Activated T-helper 17 cell treated with anti-CD3 and anti-CD28 coated beads, Interleukin-2, amount 50 U/mL, for 72 hours (primary cell): Measurements from ENCODE around the gene PCSK6. TPM values are rescaled to one million over a fixed set of nuclear protein-coding genes. Genes with fewer than 3 reads are reported as not detected.
"Not testable (repeated sequence)": the region's sequence is repeated elsewhere in the genome, so short reads cannot be mapped to it uniquely, and the experiment has no call there.

ENCODE experiments used
- ATAC-seq: fragments of 150-1000 bp; cut with Tn5 transposase; replicated peaks from 2 replicates; pipeline ENCODE4 v1.10.0; 2021; ENCODE audit warnings: mild to moderate bottlenecking, moderate library complexity
- H3K27ac Mint-ChIP-seq: one replicate; pipeline ENCODE4 v1.8.0; 2022; ENCODE audit warnings: mixed read lengths
- H3K27me3 Mint-ChIP-seq: one replicate; pipeline ENCODE4 v1.8.0; 2022; ENCODE audit warnings: mixed read lengths
- H3K36me3 Mint-ChIP-seq: one replicate; pipeline ENCODE4 v1.8.0; 2022; ENCODE audit warnings: low read depth, mild to moderate bottlenecking, mixed read lengths
- H3K4me1 Mint-ChIP-seq: one replicate; pipeline ENCODE4 v1.8.0; 2022; ENCODE audit warnings: mixed read lengths
- H3K4me3 Mint-ChIP-seq: one replicate; pipeline ENCODE4 v1.8.0; 2022; ENCODE audit warnings: mild to moderate bottlenecking, mixed read lengths
- H3K9me3 Mint-ChIP-seq: one replicate; pipeline ENCODE4 v1.8.0; 2022; ENCODE audit warnings: mixed read lengths
- total RNA-seq, 2 donors: library from RNA; stranded (reverse); gene quantifications; one replicate each; pipeline ENCODE4 v1.2.3, GENCODE V29; 2022

The PCSK6 gene
- total RNA-seq, 2 donors from 2014 or later: 0.56 to 1.3 TPM

GRCh38 chr15:101356512-101357172 is 132.9 kb downstream of the PCSK6 start:
- not testable (repeated sequence) for H3K27ac Mint-ChIP-seq, H3K36me3 Mint-ChIP-seq, H3K4me3 Mint-ChIP-seq, H3K4me1 Mint-ChIP-seq, H3K9me3 Mint-ChIP-seq, ATAC-seq
- peaks cover 20% of the 10 kb centered on the region for H3K27me3 Mint-ChIP-seq

DNA sequence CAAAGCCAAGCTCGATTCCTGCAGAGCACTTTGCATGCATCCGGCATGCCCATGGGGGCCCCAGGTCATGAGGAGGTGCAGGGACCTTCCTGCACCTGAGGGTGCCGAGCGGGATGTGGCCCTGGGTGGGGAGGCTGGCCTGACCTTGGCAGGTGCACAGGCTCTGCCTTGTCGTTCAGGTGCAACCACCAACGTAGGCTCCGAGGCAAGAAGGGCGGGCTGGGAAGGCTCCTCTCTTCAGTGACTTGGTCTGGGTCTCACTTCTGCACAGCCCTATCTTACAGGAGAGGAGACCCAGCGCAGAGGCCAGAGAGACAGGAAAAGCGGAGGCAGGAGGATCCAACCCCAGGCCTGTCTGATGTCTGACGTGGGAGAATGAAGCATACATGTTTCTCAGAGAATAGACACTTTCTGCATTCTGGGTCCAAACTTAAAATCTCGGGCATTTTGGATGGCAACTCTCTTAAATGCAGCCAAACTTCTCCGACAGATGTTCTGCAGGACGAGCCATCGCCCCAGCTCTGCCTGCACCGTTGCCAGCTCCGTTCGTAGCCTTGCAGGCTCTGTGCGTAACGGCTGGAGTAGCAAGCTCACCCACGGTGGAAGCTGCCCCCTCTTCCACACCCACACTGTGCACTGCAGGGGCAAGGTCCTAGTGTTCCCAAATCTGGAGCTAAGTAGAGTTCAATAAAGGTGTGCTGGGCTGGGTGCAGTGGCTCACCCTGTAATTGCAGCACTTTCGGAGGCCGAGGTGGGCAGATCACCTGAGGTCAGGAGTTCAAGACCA is 133.6 kb downstream of the PCSK6 start:
- no peak for ATAC-seq
- H3K4me1 Mint-ChIP-seq: no peaks in the 10 kb centered on the region
- H3K36me3 Mint-ChIP-seq: no peaks in the 10 kb centered on the region
- H3K27ac Mint-ChIP-seq: no peak overlapping the region
- H3K27me3 Mint-ChIP-seq: peaks cover 15% of the 10 kb centered on the region
- no peak overlapping the region for H3K4me3 Mint-ChIP-seq
- no peaks in the 10 kb centered on the region for H3K9me3 Mint-ChIP-seq

DNA sequence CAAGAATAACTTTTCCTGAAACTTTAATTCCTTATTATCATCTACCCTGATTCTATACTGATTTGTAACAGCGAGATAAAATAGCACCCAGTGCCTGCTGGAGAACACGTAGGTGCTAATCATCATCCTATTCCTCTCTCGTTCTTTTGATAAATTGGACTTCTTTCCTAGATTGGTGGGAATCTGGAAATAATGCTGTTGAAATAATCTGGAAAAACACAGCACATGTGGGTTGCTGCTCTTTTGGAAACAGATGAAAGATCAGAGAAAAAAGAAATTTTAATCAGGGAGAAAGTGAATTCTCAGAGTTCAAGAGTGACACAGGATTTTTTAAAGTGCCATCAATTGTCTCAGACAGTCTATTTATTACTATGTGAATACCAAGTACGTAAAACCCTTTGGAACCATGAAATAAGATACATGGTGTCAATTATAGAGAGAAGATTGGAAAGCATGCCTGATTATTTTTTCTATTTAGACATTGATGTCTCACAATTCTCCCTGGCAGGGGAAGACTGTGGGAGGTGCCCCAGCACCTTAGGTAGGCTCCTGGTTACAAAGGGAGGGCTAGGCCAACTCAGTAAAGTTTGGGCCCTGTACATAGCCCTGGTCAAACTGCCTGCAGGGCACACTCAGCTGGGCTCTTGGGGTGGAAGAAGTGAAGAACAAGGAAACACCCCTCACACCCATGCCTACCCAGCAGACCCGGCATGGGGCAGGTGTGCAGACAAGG is 134.4 kb downstream of the PCSK6 start:
- Mint-ChIP-seq H3K9me3 (no peaks in the 10 kb centered on the region), H3K4me1 (no peaks in the 10 kb centered on the region), H3K4me3 (no peak overlapping the region), H3K27me3 (peaks cover 15% of the 10 kb centered on the region), H3K36me3 (no peaks in the 10 kb centered on the region), H3K27ac (no peak overlapping the region)
- ATAC-seq: no peak

DNA sequence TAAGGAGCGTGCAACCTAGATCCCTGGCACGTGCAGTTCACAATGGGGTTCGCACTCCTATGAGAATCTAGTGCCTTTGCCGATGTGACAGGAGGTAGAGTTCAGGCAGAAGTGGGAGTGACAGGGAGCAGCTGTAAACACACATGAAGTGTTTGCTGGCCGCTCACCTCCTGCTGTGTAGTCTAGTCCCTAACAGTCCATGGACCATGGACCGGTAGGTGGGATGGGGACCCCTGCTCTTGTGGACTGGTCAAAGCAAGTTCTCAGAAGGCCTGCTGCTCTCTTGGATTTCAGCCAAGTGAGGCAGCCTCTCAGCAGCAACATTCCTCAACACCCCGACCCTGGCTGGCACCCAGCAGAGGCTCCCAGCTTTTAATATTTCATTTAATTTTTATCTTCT is 136.3 kb downstream of the PCSK6 start:
- no peaks in the 10 kb centered on the region for H3K9me3 Mint-ChIP-seq
- ATAC-seq: no peak
- no peak overlapping the region for H3K27ac Mint-ChIP-seq
- H3K36me3 Mint-ChIP-seq: no peaks in the 10 kb centered on the region
- H3K4me1 Mint-ChIP-seq: no peaks in the 10 kb centered on the region
- H3K27me3 Mint-ChIP-seq: peaks cover 18% of the 10 kb centered on the region
- H3K4me3 Mint-ChIP-seq: no peak overlapping the region

- no peaks in the 10 kb centered on the region for H3K9me3 Mint-ChIP-seq
- no peaks in the 10 kb centered on the region for H3K4me1 Mint-ChIP-seq
- H3K27me3 Mint-ChIP-seq: peaks cover 23% of the 10 kb centered on the region
- H3K4me3 Mint-ChIP-seq: no peak overlapping the region
- H3K36me3 Mint-ChIP-seq: no peaks in the 10 kb centered on the region
- ATAC-seq: no peak
- no peak overlapping the region for H3K27ac Mint-ChIP-seq
Measured at GRCh38 chr15:101351736-101352135, 137.8 kb downstream of the PCSK6 start.

GRCh38 chr15:101349047-101349951 is 140.2 kb downstream of the PCSK6 start:
- H3K27me3 Mint-ChIP-seq: peaks cover 26% of the 10 kb centered on the region
- H3K27ac Mint-ChIP-seq: no peak overlapping the region
- no peaks in the 10 kb centered on the region for H3K9me3 Mint-ChIP-seq
- no peaks in the 10 kb centered on the region for H3K36me3 Mint-ChIP-seq
- no peaks in the 10 kb centered on the region for H3K4me1 Mint-ChIP-seq
- no peak for ATAC-seq
- H3K4me3 Mint-ChIP-seq: no peak overlapping the region

GRCh38 chr15:101348643-101349042 is 140.9 kb downstream of the PCSK6 start:
- Mint-ChIP-seq H3K4me3 (no peak overlapping the region), H3K4me1 (no peaks in the 10 kb centered on the region), H3K27me3 (peaks cover 24% of the 10 kb centered on the region), H3K27ac (no peak overlapping the region), H3K36me3 (no peaks in the 10 kb centered on the region), H3K9me3 (no peaks in the 10 kb centered on the region)
- no peak for ATAC-seq

DNA sequence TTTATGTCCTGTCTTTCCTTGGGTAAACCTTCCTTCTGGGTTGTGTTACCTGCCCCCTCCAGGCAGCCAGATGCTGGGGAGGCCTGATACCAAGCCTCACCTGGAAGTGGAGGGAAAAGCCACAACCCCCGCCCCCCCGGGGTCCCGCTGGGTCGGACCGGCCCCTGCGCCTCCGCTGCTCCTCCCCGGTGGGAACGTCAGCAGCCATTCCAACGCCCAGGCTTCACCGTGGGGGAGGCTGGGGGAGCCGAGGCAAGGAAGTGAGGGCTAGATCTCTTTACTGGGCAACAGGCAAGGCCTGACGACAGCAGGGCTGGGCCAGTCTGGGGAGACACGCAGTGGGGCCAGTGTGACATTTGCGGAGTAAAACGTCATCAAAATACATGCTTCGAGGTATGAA is 141.5 kb downstream of the PCSK6 start:
- no peaks in the 10 kb centered on the region for H3K4me1 Mint-ChIP-seq
- H3K27ac Mint-ChIP-seq: no peak overlapping the region
- no peak overlapping the region for H3K4me3 Mint-ChIP-seq
- H3K27me3 Mint-ChIP-seq: peaks cover 28% of the 10 kb centered on the region
- ATAC-seq: no peak
- no peaks in the 10 kb centered on the region for H3K9me3 Mint-ChIP-seq
- H3K36me3 Mint-ChIP-seq: no peaks in the 10 kb centered on the region

DNA sequence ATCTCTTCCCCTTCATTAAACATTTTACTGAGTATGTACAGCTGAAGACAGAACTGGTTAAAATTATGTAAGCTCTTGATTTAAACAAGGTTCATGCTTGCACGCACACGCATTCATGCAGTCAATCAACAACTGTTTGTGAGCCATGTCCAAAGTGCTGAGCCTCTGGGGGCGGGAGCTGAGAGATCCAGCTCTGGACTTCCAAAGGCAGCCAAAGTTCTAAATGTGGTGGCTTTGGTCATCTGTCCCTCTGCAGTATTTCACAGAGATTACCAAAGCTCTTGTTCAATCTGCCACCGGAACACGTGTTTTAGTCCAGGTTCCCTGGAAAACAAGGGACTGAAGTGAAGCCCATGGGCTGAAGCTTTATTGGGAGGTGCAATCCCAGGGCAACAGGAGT is 142.1 kb downstream of the PCSK6 start:
- Mint-ChIP-seq H3K4me3 (no peak overlapping the region), H3K9me3 (no peaks in the 10 kb centered on the region)
- no peak for ATAC-seq

DNA sequence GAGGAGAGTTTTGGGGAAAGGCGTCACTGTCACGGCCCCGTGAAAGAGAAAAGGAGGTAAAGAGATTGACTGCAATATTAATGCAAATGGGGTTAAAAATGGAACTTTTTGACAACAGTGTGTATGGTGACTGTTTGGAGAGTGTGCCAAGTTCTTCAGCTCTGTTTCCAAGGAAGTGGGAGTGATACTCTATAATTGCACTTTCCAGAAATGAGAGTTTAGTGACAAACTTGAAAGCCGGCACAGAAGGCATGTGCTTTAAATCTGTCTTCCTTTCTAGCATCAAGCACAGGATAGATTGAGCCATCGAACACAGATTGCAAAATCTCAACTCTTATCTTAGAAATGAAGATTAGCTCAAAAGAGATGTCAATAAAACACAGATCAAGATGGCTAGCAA is 142.6 kb downstream of the PCSK6 start:
- Mint-ChIP-seq H3K27ac (no peak overlapping the region), H3K4me1 (no peaks in the 10 kb centered on the region), H3K27me3 (peaks cover 27% of the 10 kb centered on the region), H3K36me3 (no peaks in the 10 kb centered on the region), H3K4me3 (no peak overlapping the region), H3K9me3 (no peaks in the 10 kb centered on the region)
- ATAC-seq: no peak

More for the DNA sequence above, 142.1 kb downstream of the PCSK6 start:
- no peak overlapping the region for H3K27ac Mint-ChIP-seq
- H3K27me3 Mint-ChIP-seq: peaks cover 26% of the 10 kb centered on the region
- no peaks in the 10 kb centered on the region for H3K36me3 Mint-ChIP-seq
- H3K4me1 Mint-ChIP-seq: no peaks in the 10 kb centered on the region

DNA sequence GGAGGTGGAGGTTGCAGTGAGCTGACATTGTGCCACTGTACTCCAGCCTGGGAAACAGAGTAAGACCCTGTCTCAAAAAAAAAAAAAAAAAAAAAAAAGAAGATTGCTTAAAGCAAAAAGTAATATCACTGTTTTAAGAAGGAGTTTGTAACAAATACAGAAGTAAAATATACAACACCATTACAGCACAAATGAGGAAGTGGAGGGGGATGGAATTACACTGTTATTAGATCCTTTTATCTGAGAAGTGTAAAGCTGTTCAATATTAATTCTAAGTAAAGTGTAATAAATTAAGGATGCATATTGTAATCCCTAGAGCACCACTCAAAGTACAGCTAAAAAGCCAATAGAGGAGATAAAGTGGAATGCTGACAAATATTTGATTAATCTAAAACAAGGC is 147.5 kb downstream of the PCSK6 start:
- H3K27me3 Mint-ChIP-seq: peaks cover 36% of the 10 kb centered on the region
- H3K4me1 Mint-ChIP-seq: no peaks in the 10 kb centered on the region
- no peak overlapping the region for H3K4me3 Mint-ChIP-seq
- H3K9me3 Mint-ChIP-seq: no peaks in the 10 kb centered on the region
- no peaks in the 10 kb centered on the region for H3K36me3 Mint-ChIP-seq
- no peak for ATAC-seq
- H3K27ac Mint-ChIP-seq: no peak overlapping the region

GRCh38 chr15:101338502-101339057 is 150.9 kb downstream of the PCSK6 start:
- no peak for ATAC-seq
- no peaks in the 10 kb centered on the region for H3K4me1 Mint-ChIP-seq
- H3K4me3 Mint-ChIP-seq: no peak overlapping the region
- H3K36me3 Mint-ChIP-seq: no peaks in the 10 kb centered on the region
- H3K27ac Mint-ChIP-seq: no peak overlapping the region
- peaks cover 3% of the 10 kb centered on the region for H3K9me3 Mint-ChIP-seq
- H3K27me3 Mint-ChIP-seq: peaks cover 21% of the 10 kb centered on the region

DNA sequence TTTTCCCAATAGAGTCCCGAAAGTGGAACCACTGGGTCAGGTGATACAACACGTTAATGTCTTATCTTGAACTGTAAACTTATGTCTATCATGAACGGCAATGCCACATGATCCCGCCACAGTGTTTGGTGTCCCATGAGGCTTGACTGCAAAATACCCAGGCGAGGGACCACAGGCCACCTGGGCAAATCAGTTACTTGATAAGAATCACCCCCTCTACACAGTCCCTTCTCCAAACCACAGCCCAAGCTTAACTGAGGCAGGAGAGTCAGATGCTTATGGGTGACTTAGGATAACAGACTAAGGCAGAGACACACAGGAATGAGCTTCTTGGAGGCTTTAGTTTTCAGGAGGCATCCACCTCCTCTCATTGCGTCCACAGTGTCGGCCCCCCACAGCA is 151.5 kb downstream of the PCSK6 start:
- Mint-ChIP-seq H3K4me1 (peaks cover 3% of the 10 kb centered on the region), H3K9me3 (peaks cover 9% of the 10 kb centered on the region), H3K36me3 (no peaks in the 10 kb centered on the region)

More for the DNA sequence above, 151.5 kb downstream of the PCSK6 start:
- ATAC-seq: no peak
- H3K4me3 Mint-ChIP-seq: no peak overlapping the region
- peaks cover 17% of the 10 kb centered on the region for H3K27me3 Mint-ChIP-seq
- H3K27ac Mint-ChIP-seq: no peak overlapping the region
